IPS DF 6.9 (cell line): ENCODE data around the gene SIGLEC10.
A peak's percentile ranks its signal among the peaks of the same experiment; 100 is the strongest.

Source experiments
- DNase-seq: peaks from one replicate; pipeline ENCODE4 v3.0.0-alpha.2; 2013; ENCODE audit warnings: low read depth, low spot score
- H3K27ac ChIP-seq: one replicate; pipeline ENCODE4 v1.5.1; 2013; ENCODE audit warnings: low read length, control low read depth
- H3K27me3 ChIP-seq: 2 replicates; pipeline ENCODE4 v1.6.1; 2013; ENCODE audit warnings: mild to moderate bottlenecking, low read length; ENCODE audit not compliant: control insufficient read depth, insufficient read depth
- H3K36me3 ChIP-seq: 2 replicates; pipeline ENCODE4 v1.6.1; 2013; ENCODE audit warnings: low read length; ENCODE audit not compliant: control insufficient read depth, insufficient read depth
- H3K4me1 ChIP-seq: 2 replicates; pipeline ENCODE4 v1.6.1; 2013; ENCODE audit warnings: low read length; ENCODE audit not compliant: control insufficient read depth, insufficient read depth
- H3K4me3 ChIP-seq: 2 replicates; pipeline ENCODE4 v1.5.1; 2013; ENCODE audit warnings: mild to moderate bottlenecking, low read length
- H3K9me3 ChIP-seq: 2 replicates; pipeline ENCODE4 v1.6.1; 2013; ENCODE audit warnings: low read length, inconsistent platforms; ENCODE audit not compliant: control insufficient read depth, insufficient read depth
- WGBS: extraction: QIAGEN DNeasy Blood & Tissue Kit; methylation state at CpG from one replicate; pipeline ENCODE4 v1.1.7; 2013; ENCODE audit warnings: mixed read lengths, missing lambda C conversion rate; ENCODE audit not compliant: insufficient read length, insufficient coverage; 5-methylcytosine and 5-hydroxymethylcytosine counted together

The SIGLEC10 gene

DNA sequence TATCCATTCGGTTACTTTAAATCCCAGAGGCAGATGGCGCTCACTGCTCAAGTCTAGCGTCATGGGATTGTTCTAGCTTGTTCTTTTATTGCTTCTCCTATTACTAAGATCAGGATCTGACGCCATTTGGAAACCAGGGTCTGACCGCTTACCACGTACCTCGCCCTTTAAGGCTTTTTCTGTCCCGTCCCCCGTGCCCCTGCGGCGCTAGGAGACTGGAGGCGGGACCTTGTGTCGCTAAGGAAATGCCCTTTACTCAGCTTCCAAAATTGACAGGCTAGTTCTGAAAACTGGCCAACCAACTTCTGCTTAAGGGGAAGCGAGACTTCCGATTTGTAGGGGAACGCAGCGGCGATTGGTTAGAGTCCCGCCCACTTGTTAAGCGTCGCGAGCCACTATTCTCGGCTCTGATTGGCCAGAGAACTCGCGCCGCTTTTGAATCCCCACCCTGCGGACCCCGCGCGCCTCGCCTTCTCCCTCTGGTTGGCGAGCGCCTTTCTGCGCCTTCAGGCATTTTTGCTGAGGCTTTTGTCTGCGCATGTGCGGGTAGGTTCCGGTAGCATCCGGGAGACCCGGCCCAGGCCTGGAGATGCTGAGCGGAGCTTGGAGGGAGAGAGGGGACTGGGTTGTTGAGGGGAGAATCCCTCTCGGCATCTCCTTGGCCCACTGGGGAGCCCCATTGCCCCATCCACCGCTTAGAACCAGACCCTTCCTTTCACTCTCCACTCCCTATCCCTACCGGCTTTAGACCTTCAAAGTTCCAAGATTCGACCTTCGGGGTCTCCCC is 23.2 kb downstream of the SIGLEC10 start:
- H3K27ac ChIP-seq, result no peak overlapping the region

DNA sequence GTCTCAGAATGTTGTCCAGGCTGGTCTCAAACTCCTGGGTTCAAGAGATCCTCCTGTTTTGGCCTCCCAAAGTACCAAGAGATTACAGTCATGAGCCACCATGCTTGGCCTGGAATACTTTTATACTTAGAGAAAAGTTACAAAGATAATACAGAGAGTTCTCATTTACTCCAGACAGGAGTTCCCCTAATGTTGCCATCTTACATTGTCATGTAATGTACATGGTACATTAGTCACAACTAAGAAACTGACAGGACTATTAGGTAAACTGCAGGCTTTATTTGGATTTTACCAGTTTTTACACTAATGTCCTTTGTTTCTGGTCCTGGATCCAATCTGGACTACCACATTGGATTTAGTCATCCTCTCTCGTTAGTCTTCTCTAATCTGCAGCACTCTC is 24.7 kb downstream of the SIGLEC10 start:
- H3K27ac ChIP-seq, result no peak overlapping the region
- H3K4me3 ChIP-seq, result no peak overlapping the region
- no peaks in the 10 kb centered on the region; the same call in 1 of the 2 replicates for H3K4me1 ChIP-seq
- no peaks in the 10 kb centered on the region for H3K27me3 ChIP-seq
- WGBS, result no CpG with 5 or more reads among the region's 1 CpG
- no peak for DNase-seq
- no peaks in the 10 kb centered on the region for H3K36me3 ChIP-seq
- no peaks in the 10 kb centered on the region for H3K9me3 ChIP-seq

More for the DNA sequence above, 23.2 kb downstream of the SIGLEC10 start:
- Histone ChIP-seq H3K36me3 (no peaks in the 10 kb centered on the region), H3K9me3 (no peaks in the 10 kb centered on the region), H3K4me3 (peak overlapping the region; percentile 59; the same call in 1 of the 2 replicates), H3K27me3 (no peaks in the 10 kb centered on the region), H3K4me1 (no peaks in the 10 kb centered on the region; the same call in 1 of the 2 replicates)
- no CpG with 5 or more reads among the region's 45 CpGs for WGBS
- DNase-seq, result peak; percentile 98

DNA sequence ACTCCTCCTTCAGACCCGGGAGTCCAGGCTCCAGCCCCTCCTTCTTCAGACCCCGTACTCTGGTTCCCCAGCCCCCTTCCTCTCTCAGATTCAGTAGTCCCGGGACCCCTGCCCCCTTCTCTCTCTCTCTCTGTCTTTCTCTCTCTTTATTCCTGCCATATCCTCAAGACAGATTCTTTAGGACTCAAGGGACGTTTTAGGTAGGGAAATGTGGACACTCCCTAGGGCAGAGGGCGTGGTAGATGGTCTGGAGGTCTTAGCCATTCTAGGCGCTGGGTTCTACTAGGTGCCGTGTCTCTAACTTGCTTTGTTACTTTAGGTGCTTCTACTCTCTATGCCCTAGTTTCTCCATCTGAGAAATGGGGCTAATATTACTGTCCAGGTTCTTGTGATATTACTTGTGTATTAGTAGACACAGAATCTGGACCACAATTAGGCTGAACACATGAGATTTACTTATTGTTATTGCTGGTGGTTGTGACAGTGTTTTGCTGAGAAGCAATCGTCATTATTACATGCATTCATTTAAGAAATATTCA is 26.3 kb downstream of the SIGLEC10 start:
- H3K36me3 ChIP-seq, result no peaks in the 10 kb centered on the region
- H3K4me1 ChIP-seq, result no peaks in the 10 kb centered on the region; the same call in 1 of the 2 replicates
- H3K9me3 ChIP-seq, result no peaks in the 10 kb centered on the region
- H3K27me3 ChIP-seq, result no peaks in the 10 kb centered on the region
- H3K27ac ChIP-seq, result no peak overlapping the region
- DNase-seq, result no peak
- no peak overlapping the region for H3K4me3 ChIP-seq
- WGBS, result no CpG with 5 or more reads among the region's 8 CpGs

DNA sequence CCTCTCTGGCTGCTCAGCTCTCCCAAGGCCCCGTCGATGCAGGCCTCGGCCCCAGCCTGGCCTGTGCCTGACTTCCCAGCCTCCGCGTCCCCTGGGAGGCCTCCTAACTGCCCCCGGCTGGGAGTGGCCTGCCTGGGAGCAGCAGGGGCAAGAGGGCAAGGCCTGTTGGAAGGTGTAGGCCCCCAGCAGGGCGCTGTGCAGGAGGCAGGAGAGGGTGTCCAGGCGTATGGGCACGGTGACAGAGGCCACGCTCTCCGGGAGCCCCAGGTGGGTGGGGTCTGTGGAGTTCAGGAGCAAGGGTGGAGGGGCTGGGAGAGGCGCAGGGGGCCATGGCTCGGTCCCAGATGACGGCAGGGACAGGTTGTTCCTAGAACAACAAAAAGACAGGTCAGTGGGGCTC is 28.3 kb downstream of the SIGLEC10 start:
- Histone ChIP-seq H3K36me3 (no peaks in the 10 kb centered on the region), H3K27me3 (no peaks in the 10 kb centered on the region), H3K9me3 (no peaks in the 10 kb centered on the region), H3K27ac (no peak overlapping the region), H3K4me1 (no peaks in the 10 kb centered on the region; the same call in 1 of the 2 replicates), H3K4me3 (no peak overlapping the region)
- DNase-seq, result no peak
- WGBS, result no CpG with 5 or more reads among the region's 14 CpGs

DNA sequence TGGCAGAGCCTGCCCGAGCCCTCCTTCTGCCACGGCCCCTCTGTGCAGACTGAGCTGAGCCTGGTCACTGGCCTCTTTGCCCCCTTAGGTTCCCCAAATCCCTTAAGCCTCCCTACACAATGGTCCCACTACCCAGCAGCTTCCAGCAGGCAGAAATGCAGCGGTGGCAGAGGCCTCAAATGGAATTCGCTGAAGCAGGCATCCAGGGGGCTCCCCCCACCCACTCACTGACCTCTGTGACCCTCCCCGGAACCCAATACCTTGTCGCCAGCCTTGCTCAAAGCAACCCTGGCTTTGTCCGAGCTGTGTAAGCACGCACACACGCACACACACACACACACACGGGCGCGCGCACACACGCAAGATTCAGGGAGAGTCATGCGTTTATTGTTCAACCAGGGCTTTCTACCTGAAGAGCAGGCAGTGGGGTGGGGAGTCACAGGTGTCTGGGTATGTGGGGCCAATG is 29.5 kb downstream of the SIGLEC10 start, which contains the start of gene LIM2:
TSS of gene LIM2 (minus strand) at position 51 of the 466 bp plus-strand sequence. CDS start 531 bp downstream, outside the sequence.
- Histone ChIP-seq H3K27ac (no peak within 1 kb of the TSS), H3K4me1 (no peaks in the 10 kb centered on the region; the same call in 1 of the 2 replicates), H3K36me3 (no peaks in the 10 kb centered on the region), H3K27me3 (no peaks in the 10 kb centered on the region), H3K4me3 (no peak within 1 kb of the TSS), H3K9me3 (no peaks in the 10 kb centered on the region)
- WGBS, result no CpG with 5 or more reads among the region's 15 CpGs
- DNase-seq, result no peak

DNA sequence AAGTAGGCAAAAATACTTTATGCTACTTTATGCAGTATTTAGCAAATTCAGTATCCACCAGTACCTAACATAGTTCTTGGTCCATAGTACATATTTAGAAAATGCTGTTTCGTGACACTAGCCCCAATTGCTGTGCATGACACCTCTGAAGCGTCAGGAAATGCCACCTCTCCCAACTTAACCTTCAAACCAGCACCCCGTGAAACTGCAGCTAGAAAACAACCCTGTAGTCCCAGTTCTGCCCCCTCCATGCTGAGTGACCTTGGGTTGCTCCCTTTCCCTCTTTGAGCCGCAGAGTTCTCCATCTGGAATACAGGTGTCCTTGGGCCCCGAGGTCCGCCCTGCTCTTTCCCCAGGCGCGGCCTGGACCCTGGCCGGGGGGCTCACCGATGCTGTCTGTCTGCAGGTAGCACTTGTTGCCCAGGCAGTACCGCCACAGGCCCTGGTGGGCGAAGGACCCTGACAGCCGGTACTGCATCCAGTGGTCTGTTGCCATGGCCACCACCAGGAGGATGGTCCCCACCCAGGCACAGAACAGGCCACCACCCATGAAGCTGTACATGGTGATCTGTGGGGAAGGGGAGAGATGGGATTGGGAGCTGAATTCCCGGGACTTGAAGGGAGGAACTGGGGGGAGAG is 30.4 kb downstream of the SIGLEC10 start:
- H3K36me3 ChIP-seq, result no peaks in the 10 kb centered on the region
- H3K4me3 ChIP-seq, result no peak overlapping the region
- H3K4me1 ChIP-seq, result no peaks in the 10 kb centered on the region; the same call in 1 of the 2 replicates
- no CpG with 5 or more reads among the region's 14 CpGs for WGBS
- no peak for DNase-seq
- no peak overlapping the region for H3K27ac ChIP-seq
- H3K9me3 ChIP-seq, result no peaks in the 10 kb centered on the region
- no peaks in the 10 kb centered on the region for H3K27me3 ChIP-seq

DNA sequence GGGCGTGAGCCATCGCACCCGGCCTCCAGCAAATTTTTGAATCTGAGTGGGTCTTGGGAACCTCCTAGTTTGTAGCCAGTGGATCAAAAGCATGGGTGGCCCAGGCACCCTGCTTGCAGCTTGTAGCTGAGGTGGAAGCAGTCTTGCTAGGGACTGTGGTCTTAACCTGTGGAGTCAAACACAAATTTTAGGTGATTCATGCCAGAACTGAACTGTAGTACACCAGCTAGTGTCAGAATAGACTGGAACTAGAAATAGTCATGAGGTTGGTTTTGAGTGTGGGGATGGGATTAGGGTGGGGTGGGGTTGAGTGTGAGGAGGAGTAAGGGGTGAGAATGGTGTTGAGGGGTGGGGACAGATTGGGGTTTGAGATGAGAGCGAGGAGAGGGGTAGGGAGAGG is 35.4 kb downstream of the SIGLEC10 start:
- Histone ChIP-seq H3K9me3 (no peaks in the 10 kb centered on the region), H3K27ac (no peak overlapping the region), H3K27me3 (no peaks in the 10 kb centered on the region), H3K4me3 (no peak overlapping the region), H3K36me3 (no peaks in the 10 kb centered on the region), H3K4me1 (no peaks in the 10 kb centered on the region)
- WGBS, result 100% methylated on average over 1 of the region's 4 CpGs
- no peak for DNase-seq

DNA sequence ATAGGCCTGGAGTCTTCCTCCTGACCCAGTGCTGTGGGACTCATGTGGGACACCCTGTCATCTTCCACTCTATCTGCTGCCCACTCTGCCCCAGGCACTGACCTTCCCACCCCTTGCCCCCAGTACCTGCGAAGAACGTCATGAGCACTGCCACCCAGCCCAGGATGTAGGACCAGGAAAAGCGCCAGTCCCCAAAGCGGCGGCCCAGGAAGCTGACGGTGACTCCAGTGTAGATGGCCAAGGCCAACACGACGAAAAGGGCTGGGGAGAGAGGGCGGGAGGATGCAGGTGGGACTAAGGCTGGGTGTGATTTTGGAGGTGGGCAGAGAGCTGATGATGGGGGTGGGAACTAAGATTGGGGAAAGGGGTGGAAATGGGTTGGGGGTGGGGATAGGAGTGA is 37.1 kb downstream of the SIGLEC10 start:
- Histone ChIP-seq H3K9me3 (no peaks in the 10 kb centered on the region), H3K4me3 (no peak overlapping the region), H3K36me3 (no peaks in the 10 kb centered on the region), H3K27ac (no peak overlapping the region), H3K27me3 (no peaks in the 10 kb centered on the region), H3K4me1 (no peaks in the 10 kb centered on the region)
- no peak for DNase-seq
- no CpG with 5 or more reads among the region's 9 CpGs for WGBS

DNA sequence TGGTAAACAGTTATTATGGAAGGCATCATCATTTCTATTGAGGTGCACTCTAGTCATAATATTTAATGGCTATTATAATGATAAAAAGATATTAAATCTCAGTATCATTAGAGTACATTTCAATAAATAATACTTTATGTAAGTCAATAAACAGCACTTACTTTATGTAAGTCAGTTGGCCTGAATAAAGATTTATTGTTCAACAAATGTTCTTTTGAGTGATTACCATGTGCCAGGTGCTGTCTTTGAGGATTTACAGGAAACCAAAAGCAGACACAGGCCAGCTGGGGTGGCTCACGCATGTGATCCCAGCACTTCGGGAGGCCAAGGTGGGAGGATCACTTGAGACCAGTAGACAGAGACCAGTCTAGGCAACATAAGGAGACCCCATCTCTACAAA is 40.0 kb downstream of the SIGLEC10 start:
- H3K4me1 ChIP-seq, result no peaks in the 10 kb centered on the region
- WGBS, result no CpG with 5 or more reads among the region's 2 CpGs
- no peak for DNase-seq

DNA sequence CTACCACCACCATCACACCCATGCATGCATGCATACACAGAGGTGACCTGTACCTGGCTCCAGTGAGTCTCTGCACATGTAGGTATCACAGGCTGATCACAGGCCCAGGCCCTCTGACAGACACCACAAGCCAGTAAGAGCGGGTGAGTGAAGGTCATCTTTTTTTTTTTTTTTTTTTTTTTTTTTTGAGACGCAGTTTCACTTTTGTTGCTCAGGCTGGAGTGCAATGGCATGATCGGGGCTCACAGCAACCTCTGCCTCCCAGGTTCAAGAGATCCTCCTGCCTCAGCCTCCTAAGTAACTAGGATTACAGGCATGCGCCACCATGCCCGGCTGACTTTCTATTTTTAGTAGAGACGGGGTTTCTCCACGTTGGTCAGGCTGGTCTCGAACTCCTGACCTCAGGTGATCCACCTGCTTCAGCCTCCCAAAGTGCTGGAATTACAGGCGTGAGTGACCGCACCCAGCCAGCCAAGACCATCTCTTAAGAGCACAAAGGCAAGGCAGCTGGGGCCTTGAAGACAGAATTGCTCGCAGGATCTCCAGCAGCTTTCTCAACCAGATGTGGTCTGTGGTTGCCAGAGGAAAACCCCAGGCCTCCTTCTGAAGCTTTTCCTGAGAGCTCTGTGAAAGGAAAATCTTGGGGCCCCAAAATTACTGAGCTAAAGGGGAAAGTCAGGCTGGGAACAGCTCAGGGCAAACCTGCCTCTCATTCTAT is 41.8 kb downstream of the SIGLEC10 start:
- WGBS, result no CpG with 5 or more reads among the region's 11 CpGs
- Histone ChIP-seq H3K9me3 (no peaks in the 10 kb centered on the region), H3K4me3 (no peak overlapping the region), H3K27me3 (no peaks in the 10 kb centered on the region), H3K27ac (no peak overlapping the region), H3K36me3 (no peaks in the 10 kb centered on the region), H3K4me1 (no peaks in the 10 kb centered on the region)
- DNase-seq, result no peak

More for the DNA sequence above, 40.0 kb downstream of the SIGLEC10 start:
- H3K9me3 ChIP-seq, result no peaks in the 10 kb centered on the region
- no peak overlapping the region for H3K27ac ChIP-seq
- no peaks in the 10 kb centered on the region for H3K27me3 ChIP-seq
- H3K4me3 ChIP-seq, result no peak overlapping the region
- H3K36me3 ChIP-seq, result no peaks in the 10 kb centered on the region
